ENCODE measurements around the gene HERPUD1. TPM values are rescaled to one million over a fixed set of nuclear protein-coding genes. Genes with fewer than 3 reads are reported as not detected.

The HERPUD1 gene
- total and polyA plus RNA-seq, 9 of the 15 experiments (the other 6 are each of a cell fraction or from before 2014, with no cell fraction given) = 14.2 to 60.7 (median 37.4) TPM

GRCh38 chr16:56944954-56945839 is 13.3 kb downstream of the HERPUD1 start:
- Histone ChIP-seq H3K4me3 (no peak overlapping the region), H3K4me1 (replicated peaks in 1 of 2; ENCODE audit: control insufficient read depth in 2 of 2, insufficient read depth in 2 of 2, low read length in 2 of 2) (no peaks in the 10 kb centered on the region), H3K36me3 (ENCODE audit: control insufficient read depth, insufficient read depth, low read length) (peaks cover 50% of the 10 kb centered on the region), H3K27ac (ENCODE audit: extremely low read depth, low read depth, low read length) (no peak overlapping the region), H3K79me2 (ENCODE audit: control insufficient read depth, insufficient read depth, low read length) (no peaks in the 10 kb centered on the region), H4K20me1 (replicated peaks; ENCODE audit: control insufficient read depth, insufficient read depth, low read length) (peaks cover 6% of the 10 kb centered on the region; the same call in 1 of the 2 replicates), H3K4me2 (ENCODE audit: insufficient read depth, low read length) (no peak overlapping the region), H2AFZ (ENCODE audit: low read depth, low read length) (no peak overlapping the region), H3K27me3 (ENCODE audit: control insufficient read depth in 2 of 2, insufficient read depth in 2 of 2, low read length in 2 of 2) (no peaks in the 10 kb centered on the region), H3K9ac (ENCODE audit: insufficient read depth in 1 of 2, low read depth in 2 of 2, low read length in 2 of 2) (no peak overlapping the region), H3K9me3 (replicated peaks; ENCODE audit: control insufficient read depth, insufficient read depth, low read depth, low read length) (no peaks in the 10 kb centered on the region), H3K9me1 (ENCODE audit: control insufficient read depth, insufficient read depth, low read length) (no peaks in the 10 kb centered on the region)
- in situ Hi-C loops (cut with MboI) = no loop called here
- BruUV-seq (replicated peaks) = no TSS peak
- WGBS (ENCODE audit: insufficient coverage, low coverage, missing lambda C conversion rate) = 83% methylated on average over 2 of the region's 2 CpGs
- DNase-seq (ENCODE audit: extremely low read depth in 1 of 4, low spot score in 3 of 4) (no peak), FAIRE-seq (no peak), ATAC-seq (peak; percentile 26)
- POLR2A ChIA-PET = interaction anchor here (0.6 to 8.4 kb wide), 10 partner anchors 9 to 470 kb away, joined by 3 to 102 read pairs (median 3); partner anchors contain the start of gene HERPUD1
- CTCF ChIA-PET (ENCODE audit: low intra/inter-chr PET ratio) = no interaction called here
- intact Hi-C loops (cut with micrococcal nuclease) = no loop called here
- TF ChIP-seq VEZF1 (CRISPR knock-in tag; IDR thresholded peaks at IDR 0.05) = 0 out of 2 replicates have a peak, but pooled peaks have one; percentile 35
- TF ChIP-seq MYC (IDR thresholded peaks at IDR 0.05; ENCODE audit: low read depth, low read length) = no peak
- TF ChIP-seq MYC (CRISPR knock-in tag; IDR thresholded peaks at IDR 0.05; ENCODE audit: borderline replicate concordance, low read depth) = peak; percentile 74; the same call in 1 of the 2 replicates
- TF ChIP-seq E2F8 (IDR thresholded peaks at IDR 0.05; ENCODE audit: low read depth, partially characterized antibody) = peak; percentile 36
- TF ChIP-seq NFIC (IDR thresholded peaks at IDR 0.05) = peak; percentile 53
- no peak for TF ChIP-seq TEAD1 (CRISPR knock-in tag; IDR thresholded peaks at IDR 0.05)
- TF ChIP-seq KAT7 (CRISPR knock-in tag; IDR thresholded peaks at IDR 0.05; ENCODE audit: borderline replicate concordance) = no peak
- TF ChIP-seq THRB (CRISPR knock-in tag; conservative IDR thresholded peaks at IDR 0.05) = peak; percentile 89
- peak; percentile 56; the same call in 1 of the 2 replicates for TF ChIP-seq KHSRP (IDR thresholded peaks at IDR 0.05)
- TF ChIP-seq ATF4 (CRISPR knock-in tag; IDR thresholded peaks at IDR 0.05) = peak; percentile 11; the same call in 1 of the 2 replicates
- TF ChIP-seq CREB5 (CRISPR knock-in tag; IDR thresholded peaks at IDR 0.05) = 0 out of 2 replicates have a peak, but pooled peaks have one; percentile 61
